GM15510 (cell line): ENCODE data around the gene OSBP2.

ENCODE experiments used
- POLR2A ChIP-seq: IDR thresholded peaks from 3 replicates; pipeline ENCODE4 v1.6.1; 2011; ENCODE audit warnings: borderline replicate concordance; ENCODE audit not compliant: insufficient read length; ENCODE audit errors: extremely low read depth

Gene OSBP2

DNA sequence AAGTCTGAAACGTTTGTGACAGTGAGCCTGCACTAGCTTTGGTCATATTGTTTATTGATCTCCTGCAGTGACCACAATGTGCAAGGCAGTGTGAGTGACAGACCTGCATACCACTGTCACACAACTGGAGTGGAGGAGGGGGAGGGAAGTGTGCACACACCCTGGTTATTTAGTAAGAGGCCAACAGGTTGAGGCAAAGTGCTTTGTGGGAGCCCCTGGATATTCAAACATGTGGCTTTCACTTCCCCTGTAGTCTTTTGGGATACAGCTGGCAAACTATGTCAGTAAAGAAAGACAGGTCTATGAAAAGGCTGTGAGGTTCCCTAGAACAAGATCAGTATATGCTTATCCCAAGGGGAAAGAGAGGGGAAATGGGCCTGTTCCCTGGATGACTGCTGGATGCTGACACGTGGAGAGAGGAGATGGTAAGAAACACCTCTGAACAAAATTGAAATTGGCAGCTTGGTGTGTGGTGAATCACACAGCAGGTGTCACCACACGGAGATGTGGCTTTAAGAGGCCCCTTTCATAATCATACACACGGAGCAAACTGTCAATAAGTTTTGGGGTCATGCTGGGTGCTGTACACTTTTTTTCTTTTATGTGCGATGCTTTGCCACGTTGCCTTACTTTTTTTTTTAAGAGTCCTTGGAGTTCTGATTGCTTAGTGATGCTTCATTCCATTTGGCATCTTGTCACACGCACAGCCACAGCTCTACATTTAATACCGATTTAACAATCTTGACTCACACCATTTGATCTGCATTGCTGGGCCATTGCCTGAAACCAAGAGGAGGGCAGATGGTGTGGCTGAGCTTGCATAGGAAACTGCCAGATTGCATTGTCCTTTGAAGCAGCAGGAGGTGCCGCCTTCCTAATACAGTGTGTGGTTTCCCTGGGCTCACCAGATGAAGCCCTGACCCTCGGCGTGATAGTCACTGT, 11.3 kb downstream of the OSBP2 start:
- no peak for TF ChIP-seq POLR2A

DNA sequence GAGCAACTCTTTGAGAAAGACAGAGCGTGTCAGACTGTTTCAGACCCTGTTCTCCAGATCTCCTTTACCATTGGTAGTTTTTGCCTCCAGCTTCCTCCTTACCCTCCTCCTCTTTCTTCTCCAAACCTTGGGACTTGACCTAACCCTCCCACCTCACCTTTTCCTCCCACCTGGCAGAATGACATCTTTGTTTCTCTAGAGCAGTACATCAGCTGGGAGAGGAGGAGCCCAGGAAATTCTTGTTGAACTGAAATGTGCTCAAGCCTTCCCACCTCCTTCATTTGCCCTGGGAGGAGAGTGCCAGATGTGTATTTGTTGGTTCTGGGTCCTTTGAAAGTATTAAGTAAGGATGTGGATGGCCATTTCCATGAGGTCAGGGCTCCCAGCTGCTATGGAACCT, 17.4 kb downstream of the OSBP2 start:
- TF ChIP-seq POLR2A, result no peak

DNA sequence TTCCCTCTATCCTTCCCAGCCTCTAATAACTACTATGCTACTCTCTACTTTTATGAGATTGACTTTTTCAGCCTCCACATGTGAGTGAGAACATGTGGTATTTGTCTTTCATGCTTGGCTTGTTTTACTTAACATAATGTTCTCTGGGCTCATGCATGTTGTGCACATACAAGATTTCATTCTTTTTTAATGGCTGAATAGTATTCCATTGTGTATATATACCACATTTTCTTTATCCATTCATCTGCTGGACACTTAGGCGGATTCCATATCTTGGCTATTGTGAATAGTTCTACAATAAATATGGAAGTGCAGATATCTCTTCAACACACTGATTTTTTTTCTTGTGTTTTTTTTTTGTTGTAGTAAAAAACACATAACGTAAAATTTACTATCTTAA, 19.4 kb downstream of the OSBP2 start:
- TF ChIP-seq POLR2A, result no peak

DNA sequence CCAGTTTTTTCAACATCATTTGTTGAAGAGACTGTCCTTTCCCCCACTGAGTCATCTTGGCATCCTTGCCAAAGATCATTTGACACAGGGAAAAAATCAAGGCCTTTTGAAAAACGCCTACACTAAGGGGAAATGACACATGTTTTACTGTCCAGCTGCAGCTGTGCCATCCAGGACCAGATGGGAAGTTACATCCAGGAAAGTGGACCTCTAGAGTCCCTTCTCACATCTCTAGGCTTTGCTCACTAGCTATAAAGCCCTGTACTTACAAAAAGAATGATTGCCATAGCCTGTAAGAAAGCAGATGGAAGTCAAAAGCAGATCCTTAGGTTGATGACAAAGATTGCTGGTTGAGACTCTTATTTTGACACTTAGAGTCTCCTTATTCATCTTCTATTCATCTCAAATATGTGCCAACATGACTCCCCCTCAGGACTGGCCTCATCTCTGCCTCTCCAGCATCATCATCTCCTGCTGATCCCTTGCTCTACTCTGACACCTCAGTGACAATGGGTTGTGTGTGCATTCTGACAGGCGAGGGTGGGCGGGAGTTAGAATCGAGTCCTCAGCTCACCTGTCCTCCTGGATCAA, 22.8 kb downstream of the OSBP2 start:
- no peak for TF ChIP-seq POLR2A

DNA sequence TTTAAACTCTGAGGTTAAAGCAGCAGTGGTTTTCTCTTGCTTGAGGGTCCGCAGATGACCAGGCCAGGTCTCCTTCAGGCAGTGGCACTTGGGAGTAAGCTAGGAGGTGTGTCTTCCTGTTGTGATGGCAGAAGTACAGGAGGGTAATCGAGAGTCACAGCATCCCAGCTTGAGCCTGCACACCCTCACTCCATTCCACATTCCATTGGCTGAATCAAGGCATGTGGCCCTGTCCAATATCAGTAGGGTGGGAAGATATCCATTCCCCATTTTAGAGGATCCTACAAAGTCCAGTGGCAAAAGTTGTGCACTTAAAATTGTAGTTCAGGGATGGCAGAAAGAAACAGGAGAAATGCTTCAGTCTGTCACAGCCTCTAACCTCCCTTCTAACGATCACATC, 23.3 kb downstream of the OSBP2 start:
- no peak for TF ChIP-seq POLR2A

DNA sequence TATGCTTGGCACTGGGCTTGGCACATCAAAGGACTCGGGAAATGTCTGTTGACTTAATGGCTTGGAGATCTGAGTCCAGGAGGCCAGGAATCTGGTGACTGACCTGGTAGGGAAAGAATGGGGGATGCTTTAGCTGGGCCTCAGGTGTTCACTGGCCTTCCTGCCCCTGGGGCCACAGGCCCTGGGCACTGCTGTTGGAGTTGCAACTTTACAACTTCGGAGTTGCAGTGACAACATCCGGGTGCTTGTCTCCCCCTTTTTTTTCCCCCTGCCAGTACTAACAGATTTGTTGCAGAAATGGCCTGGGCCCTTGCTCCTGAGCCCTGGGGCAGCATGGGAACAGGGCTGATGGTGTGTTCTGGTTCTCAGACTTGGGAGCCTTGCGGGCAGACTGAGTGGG, 23.8 kb downstream of the OSBP2 start:
- TF ChIP-seq POLR2A, result no peak

DNA sequence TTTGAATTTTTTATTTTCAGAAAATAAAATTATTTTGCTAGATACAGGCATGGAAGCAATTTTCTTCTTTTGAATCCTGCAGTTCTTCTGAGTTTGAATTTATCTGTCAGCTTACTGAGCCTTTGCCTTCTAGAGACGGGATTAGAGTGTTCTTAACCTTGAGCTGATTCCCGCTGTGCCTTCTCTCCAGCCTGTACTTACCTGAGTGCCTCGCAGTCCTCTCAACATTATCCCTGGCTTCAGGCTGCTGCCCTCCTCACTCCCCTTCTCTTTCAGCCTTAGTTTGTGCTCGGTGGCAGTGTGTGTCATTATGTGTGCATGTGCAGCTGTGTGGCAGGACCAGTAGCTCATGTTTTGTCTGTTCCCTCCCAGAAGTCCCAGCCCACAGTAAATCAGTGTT, 24.3 kb downstream of the OSBP2 start:
- no peak for TF ChIP-seq POLR2A

DNA sequence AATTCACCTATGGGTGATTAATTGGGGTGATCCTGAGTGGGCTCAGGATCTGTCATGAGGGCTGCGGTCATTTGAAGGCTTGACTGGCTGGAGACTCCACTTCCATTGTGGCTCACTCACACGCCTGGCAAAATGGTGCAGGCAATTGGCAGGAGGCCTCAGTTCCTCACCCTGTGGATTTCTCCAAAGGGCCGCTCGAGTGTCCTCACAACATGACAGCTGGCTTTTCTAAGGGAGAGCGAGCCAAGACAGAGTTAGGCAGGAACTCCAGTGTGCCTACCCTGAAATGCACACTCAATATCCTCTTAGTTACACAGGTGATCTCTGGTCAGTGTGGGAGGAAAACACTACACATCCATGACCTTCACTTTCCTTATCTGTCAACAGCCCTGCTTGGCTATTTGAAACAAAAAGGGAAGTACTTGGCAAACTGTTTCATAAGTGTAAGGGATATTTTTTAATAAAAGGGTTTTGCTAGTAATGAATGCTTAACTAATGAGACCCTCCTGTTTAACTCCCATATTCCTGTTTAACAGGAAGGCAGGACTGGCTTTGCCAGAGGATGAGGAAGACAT, 25.7 kb downstream of the OSBP2 start:
- TF ChIP-seq POLR2A, result no peak

DNA sequence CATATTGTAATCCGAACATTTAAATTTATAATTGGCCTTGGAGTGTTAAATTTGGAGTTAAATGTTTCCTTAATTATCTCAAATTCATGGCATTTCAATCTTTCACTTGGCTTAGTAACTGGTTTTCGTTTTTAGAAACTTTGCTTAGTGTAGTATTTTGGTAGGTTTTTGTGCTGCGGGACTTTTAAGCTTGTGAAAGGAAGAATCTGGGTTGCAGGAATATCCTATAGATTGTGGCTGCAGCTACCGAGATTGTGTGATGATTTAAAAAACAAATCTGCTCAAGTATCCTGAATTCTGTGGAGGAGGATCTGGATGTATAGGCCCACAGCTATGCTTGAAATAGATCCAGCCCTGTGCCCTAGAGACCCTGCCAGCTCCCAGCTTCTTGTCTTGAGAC, 27.1 kb downstream of the OSBP2 start:
- TF ChIP-seq POLR2A, result no peak

DNA sequence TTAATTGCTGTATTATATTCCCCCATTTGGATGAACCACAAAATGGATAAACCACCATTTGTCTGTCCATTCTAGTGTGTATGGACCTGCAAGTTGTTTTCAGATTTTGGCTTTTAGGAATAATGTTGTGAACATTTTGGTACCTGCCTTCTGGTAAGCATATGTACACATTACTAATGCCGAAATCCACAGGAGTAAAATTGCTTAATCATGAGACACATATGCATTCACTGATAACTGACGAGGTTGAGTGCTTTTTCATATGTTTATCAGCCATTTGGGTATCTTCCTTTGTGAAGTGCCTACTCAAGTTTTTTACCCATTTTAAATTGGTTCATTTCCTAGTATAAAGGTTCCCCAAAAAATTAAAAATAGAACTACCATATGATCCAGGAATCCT, 34.2 kb downstream of the OSBP2 start:
- TF ChIP-seq POLR2A, result no peak

DNA sequence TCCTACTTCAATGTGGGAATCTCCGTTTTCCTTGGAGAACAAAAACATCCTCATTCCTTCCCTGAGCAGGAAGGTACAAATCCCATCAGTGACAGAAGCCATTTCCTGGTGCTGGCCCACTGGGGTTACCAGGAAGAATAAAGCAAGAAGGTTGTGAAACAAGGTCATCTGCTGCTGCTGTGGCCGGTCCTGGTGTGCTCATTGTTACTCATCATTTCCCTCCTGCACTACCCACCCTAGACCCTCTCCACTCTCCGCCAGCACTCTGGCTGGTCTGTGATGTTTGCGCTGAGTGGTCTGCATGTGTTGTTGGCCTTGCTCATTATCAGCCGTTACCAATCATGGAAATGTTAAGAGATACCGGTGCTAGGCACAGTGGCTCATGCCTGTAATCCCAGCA, 37.0 kb downstream of the OSBP2 start:
- TF ChIP-seq POLR2A, result no peak

DNA sequence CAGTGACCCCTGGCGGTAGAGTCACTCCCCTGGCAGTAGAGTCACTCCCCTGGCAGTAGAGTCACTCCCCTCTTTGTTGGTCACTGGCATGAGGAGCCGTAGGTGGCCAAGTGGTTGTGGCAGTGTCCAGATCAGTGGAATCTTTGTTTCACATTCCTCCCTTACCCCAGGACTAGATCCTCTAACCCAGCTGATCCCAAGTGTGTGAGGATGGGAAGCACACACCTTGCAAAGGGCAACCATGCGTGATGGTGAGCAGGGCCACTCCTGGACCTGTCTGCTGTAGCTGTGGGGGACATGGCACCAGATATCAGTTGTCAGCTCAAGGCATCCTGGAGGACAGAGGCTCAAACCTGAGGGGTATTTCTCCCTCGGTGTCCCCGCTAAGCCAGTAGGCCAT, 37.8 kb downstream of the OSBP2 start:
- no peak for TF ChIP-seq POLR2A

DNA sequence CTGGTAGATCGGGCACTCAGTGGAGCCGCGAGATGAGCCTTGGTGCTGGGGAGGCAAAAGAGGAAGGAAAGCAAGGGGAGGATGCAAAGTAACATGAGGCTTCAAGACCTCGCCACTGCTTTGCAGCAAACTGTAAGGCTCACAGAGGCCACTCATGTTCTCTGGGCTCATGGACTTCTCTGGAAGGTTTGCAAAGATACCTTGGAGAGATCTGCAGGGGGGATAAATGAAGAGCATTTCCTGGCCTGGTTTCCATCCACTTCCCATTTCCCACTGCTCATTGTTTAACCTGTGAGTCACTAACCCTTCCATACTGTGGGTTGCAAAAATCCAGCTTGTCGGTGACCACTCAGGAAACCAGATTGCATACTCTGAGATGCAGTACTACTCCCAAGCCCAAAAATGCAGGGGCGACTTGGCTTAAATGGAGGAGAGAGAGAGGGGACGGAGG, 38.5 kb downstream of the OSBP2 start:
- no peak for TF ChIP-seq POLR2A

DNA sequence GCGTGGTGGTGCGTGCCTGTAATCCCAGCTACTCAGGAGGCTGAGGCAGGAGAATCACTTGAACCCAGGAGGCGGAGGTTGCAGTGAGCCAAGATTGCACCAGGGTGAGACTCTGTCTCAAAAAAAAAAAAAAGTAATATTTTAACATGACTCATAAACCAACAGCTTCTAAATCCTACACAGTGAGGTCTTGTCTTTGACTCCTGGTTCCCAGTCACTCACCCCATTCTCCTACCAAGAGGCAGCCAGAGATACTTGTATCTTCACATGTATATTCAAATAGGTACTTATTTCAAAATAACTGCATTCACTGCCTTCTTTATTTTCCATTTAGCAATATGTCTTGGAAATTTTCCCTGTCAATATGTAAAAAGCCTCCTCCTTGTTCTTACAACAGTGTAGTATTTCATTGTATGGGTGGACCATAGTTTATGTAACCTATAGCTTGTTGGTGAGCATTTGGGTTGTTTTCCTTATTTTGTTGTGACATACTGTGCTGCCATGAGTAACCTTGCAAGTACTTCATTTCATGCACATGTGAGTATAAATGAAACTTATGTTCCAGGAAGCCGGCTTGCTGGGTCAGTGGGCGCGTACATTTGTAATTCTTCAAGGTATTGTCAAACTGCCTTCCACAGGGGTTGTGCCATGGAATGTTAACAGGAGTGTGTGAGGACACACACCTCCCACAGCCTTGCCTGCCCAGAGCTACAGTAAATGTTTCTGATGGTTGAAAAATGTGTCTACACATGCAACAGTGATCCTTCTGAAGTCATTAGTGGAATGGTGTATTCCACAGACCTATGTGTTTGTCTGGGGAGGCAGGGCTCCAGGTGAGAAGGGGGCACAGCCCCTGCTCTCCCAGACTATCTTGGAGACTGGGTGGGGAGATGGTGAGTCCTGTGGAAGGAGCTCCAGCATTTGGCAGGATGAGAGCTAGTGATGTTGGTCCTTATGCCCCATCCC, 47.9 kb downstream of the OSBP2 start:
- TF ChIP-seq POLR2A, result no peak
